Stromal cell of bone marrow (primary cell): ENCODE data around the gene C1QTNF6.

ENCODE experiments used
- DNase-seq: peaks from one replicate; pipeline ENCODE4 v3.0.0-alpha.2; 2012; ENCODE audit warnings: low read depth

C1QTNF6 gene

GRCh38 chr22:37176464-37177061, 11.5 kb downstream of the C1QTNF6 start:
- DNase-seq = peak; percentile 70

- DNase-seq = no peak
These were observed 12.4 kb downstream of the C1QTNF6 start for GRCh38 chr22:37175414-37176281.

GRCh38 chr22:37174964-37175363, 13.1 kb downstream of the C1QTNF6 start:
- no peak for DNase-seq

GRCh38 chr22:37173709-37174108, 14.3 kb downstream of the C1QTNF6 start:
- peak; percentile 74 for DNase-seq

GRCh38 chr22:37172266-37173245, 15.5 kb downstream of the C1QTNF6 start:
- no peak for DNase-seq

- no peak for DNase-seq
These were observed 16.4 kb downstream of the C1QTNF6 start for GRCh38 chr22:37171662-37172061.

- peak; percentile 51 for DNase-seq
These were observed 17.2 kb downstream of the C1QTNF6 start for GRCh38 chr22:37170689-37171405.

- DNase-seq = no peak
These were observed 17.9 kb downstream of the C1QTNF6 start for GRCh38 chr22:37169947-37170688.

- DNase-seq = no peak
These were observed 18.6 kb downstream of the C1QTNF6 start for GRCh38 chr22:37169406-37169805.

GRCh38 chr22:37167981-37168647, 19.9 kb downstream of the C1QTNF6 start:
- no peak for DNase-seq

- DNase-seq = no peak
These were observed 20.7 kb downstream of the C1QTNF6 start for GRCh38 chr22:37167176-37167980.

GRCh38 chr22:37166675-37167066, 21.4 kb downstream of the C1QTNF6 start:
- DNase-seq = peak; percentile 48

- no peak for DNase-seq
These were observed 21.9 kb downstream of the C1QTNF6 start for GRCh38 chr22:37165940-37166674.

GRCh38 chr22:37165066-37165465, 23.0 kb downstream of the C1QTNF6 start:
- no peak for DNase-seq

GRCh38 chr22:37164505-37164887, 23.6 kb downstream of the C1QTNF6 start:
- no peak for DNase-seq

- no peak for DNase-seq
These were observed 24.2 kb downstream of the C1QTNF6 start for GRCh38 chr22:37163575-37164504.

- no peak for DNase-seq
These were observed 25.0 kb downstream of the C1QTNF6 start for GRCh38 chr22:37163096-37163489.
